Loucy (cell line): ENCODE results near the gene PAPPA2.

ENCODE experiments used
- CTCF ChIP-seq: fragments of 200-600 bp; sonication (generic); conservative IDR thresholded peaks from 2 replicates; pipeline ENCODE4 v1.5.1; 2014; ENCODE audit warnings: mild to moderate bottlenecking, antibody characterized with exemption, low read length
- EZH2phosphoT487 ChIP-seq: fragments of 200-600 bp; IDR thresholded peaks from 2 replicates; pipeline ENCODE4 v1.6.1; 2018; ENCODE audit warnings: antibody characterized with exemption, mild to moderate bottlenecking, moderate library complexity, borderline replicate concordance

DNA sequence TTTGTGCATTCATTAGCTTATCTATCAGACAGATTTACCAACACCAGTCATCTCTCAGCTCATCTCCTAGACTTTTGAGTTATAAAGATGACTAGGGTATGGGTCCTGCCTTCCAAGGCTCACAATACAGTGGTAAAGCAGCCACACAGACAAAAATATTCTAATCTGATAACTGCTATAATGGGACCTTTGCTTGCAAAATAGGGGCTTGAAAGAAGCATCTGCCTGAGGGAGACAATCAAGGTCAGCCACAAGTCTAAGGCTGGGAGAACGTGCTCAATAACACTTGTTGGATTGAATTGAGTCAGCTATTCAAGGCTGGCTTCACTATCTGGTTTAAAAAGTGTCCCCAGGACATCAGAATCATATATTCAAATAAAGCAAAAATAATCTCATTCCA, 1.4 kb upstream of the PAPPA2 start:
- TF ChIP-seq CTCF = no peak
- no peak for TF ChIP-seq EZH2phosphoT487
